ENCODE data around the gene VSTM4.

Gene VSTM4

GRCh38 chr10:49071160-49071761, 44.1 kb downstream of the VSTM4 start:
- Histone ChIP-seq H3K4me1 (ENCODE audit: control insufficient read depth, low read length) (no peaks in the 10 kb centered on the region), H3K9me3 (ENCODE audit: control insufficient read depth, insufficient read depth, low read length) (no peaks in the 10 kb centered on the region), H3K4me3 (ENCODE audit: low read length) (no peak overlapping the region), H3F3A (ENCODE audit: control insufficient read depth, insufficient read depth) (no peaks in the 10 kb centered on the region), H4K20me1 (ENCODE audit: control insufficient read depth, insufficient read depth, low read depth, low read length) (no peaks in the 10 kb centered on the region), H3K27me3 (ENCODE audit: control insufficient read depth, low read length) (peaks cover 3% of the 10 kb centered on the region; the same call in 1 of the 2 replicates), H3K79me2 (ENCODE audit: control insufficient read depth, low read length) (no peaks in the 10 kb centered on the region), H3K9me2 (replicated peaks; ENCODE audit: control insufficient read depth, low read length) (no peaks in the 10 kb centered on the region), H3K27ac (ENCODE audit: low read depth, low read length) (no peak overlapping the region), H3K36me3 (ENCODE audit: control insufficient read depth, low read length) (no peaks in the 10 kb centered on the region), H3K4me2 (ENCODE audit: low read length) (no peak overlapping the region)
- TF ChIP-seq CTCF (IDR thresholded peaks at IDR 0.05; ENCODE audit: low read depth, low read length, poor library complexity, severe bottlenecking) (no peak), EZH2phosphoT487 (IDR thresholded peaks at IDR 0.05; ENCODE audit: borderline replicate concordance, low read length) (no peak)

- TF ChIP-seq EZH2phosphoT487 (IDR thresholded peaks at IDR 0.05; ENCODE audit: borderline replicate concordance, low read length) (no peak), CTCF (IDR thresholded peaks at IDR 0.05; ENCODE audit: low read depth, low read length, poor library complexity, severe bottlenecking) (no peak)
- H3K4me3 ChIP-seq (ENCODE audit: low read length), result no peak overlapping the region
- H3K79me2 ChIP-seq (ENCODE audit: control insufficient read depth, low read length), result no peaks in the 10 kb centered on the region
- H3K9me2 ChIP-seq (replicated peaks; ENCODE audit: control insufficient read depth, low read length), result no peaks in the 10 kb centered on the region
- no peaks in the 10 kb centered on the region for H3K36me3 ChIP-seq (ENCODE audit: control insufficient read depth, low read length)
- H3K9me3 ChIP-seq (ENCODE audit: control insufficient read depth, insufficient read depth, low read length), result no peaks in the 10 kb centered on the region
- H3K27ac ChIP-seq (ENCODE audit: low read depth, low read length), result no peak overlapping the region
- H3K4me2 ChIP-seq (ENCODE audit: low read length), result no peak overlapping the region
- no peaks in the 10 kb centered on the region for H3K4me1 ChIP-seq (ENCODE audit: control insufficient read depth, low read length)
- H4K20me1 ChIP-seq (ENCODE audit: control insufficient read depth, insufficient read depth, low read depth, low read length), result no peaks in the 10 kb centered on the region
- no peaks in the 10 kb centered on the region for H3K27me3 ChIP-seq (ENCODE audit: control insufficient read depth, low read length)
- no peaks in the 10 kb centered on the region for H3F3A ChIP-seq (ENCODE audit: control insufficient read depth, insufficient read depth)
Observed at GRCh38 chr10:49070701-49071100, 44.6 kb downstream of the VSTM4 start.

GRCh38 chr10:49068672-49069217, 46.6 kb downstream of the VSTM4 start:
- Histone ChIP-seq H3K27me3 (ENCODE audit: control insufficient read depth, low read length) (peaks cover 4% of the 10 kb centered on the region; the same call in 1 of the 2 replicates), H3K9me2 (replicated peaks; ENCODE audit: control insufficient read depth, low read length) (no peaks in the 10 kb centered on the region), H4K20me1 (ENCODE audit: control insufficient read depth, insufficient read depth, low read depth, low read length) (no peaks in the 10 kb centered on the region), H3K4me3 (ENCODE audit: low read length) (no peak overlapping the region), H3K9me3 (ENCODE audit: control insufficient read depth, insufficient read depth, low read length) (no peaks in the 10 kb centered on the region), H3K4me2 (ENCODE audit: low read length) (no peak overlapping the region), H3K36me3 (ENCODE audit: control insufficient read depth, low read length) (no peaks in the 10 kb centered on the region), H3K4me1 (ENCODE audit: control insufficient read depth, low read length) (no peaks in the 10 kb centered on the region), H3K79me2 (ENCODE audit: control insufficient read depth, low read length) (no peaks in the 10 kb centered on the region), H3K27ac (ENCODE audit: low read depth, low read length) (no peak overlapping the region), H3F3A (ENCODE audit: control insufficient read depth, insufficient read depth) (no peaks in the 10 kb centered on the region)
- no peak for TF ChIP-seq CTCF (IDR thresholded peaks at IDR 0.05; ENCODE audit: low read depth, low read length, poor library complexity, severe bottlenecking)
- TF ChIP-seq EZH2phosphoT487 (IDR thresholded peaks at IDR 0.05; ENCODE audit: borderline replicate concordance, low read length), result no peak

Data from DOHH2 (cell line).